ENCODE data around the gene GMDS.

Gene GMDS

GRCh38 chr6:2173203-2173961 lies 72.0 kb downstream of the GMDS start:
- H2AFZ ChIP-seq, result no peak overlapping the region
- no peaks in the 10 kb centered on the region for H3K79me2 ChIP-seq
- no peaks in the 10 kb centered on the region for H3K36me3 ChIP-seq (ENCODE audit: control insufficient read depth, insufficient read depth, low read length)
- no peaks in the 10 kb centered on the region for H3K9me3 ChIP-seq (ENCODE audit: control insufficient read depth, low read length)
- H3K4me2 ChIP-seq (ENCODE audit: low read length), result no peak overlapping the region
- no peaks in the 10 kb centered on the region for H3K27me3 ChIP-seq (ENCODE audit: control insufficient read depth, insufficient read depth, low read length)
- no peak for TF ChIP-seq CTCF (IDR thresholded peaks at IDR 0.05)
- H3K4me1 ChIP-seq, result no peaks in the 10 kb centered on the region
- H3K4me3 ChIP-seq (ENCODE audit: low read depth, low read length), result no peak overlapping the region
- H3K9ac ChIP-seq, result no peak overlapping the region
- H3K27ac ChIP-seq, result no peak overlapping the region

DNA sequence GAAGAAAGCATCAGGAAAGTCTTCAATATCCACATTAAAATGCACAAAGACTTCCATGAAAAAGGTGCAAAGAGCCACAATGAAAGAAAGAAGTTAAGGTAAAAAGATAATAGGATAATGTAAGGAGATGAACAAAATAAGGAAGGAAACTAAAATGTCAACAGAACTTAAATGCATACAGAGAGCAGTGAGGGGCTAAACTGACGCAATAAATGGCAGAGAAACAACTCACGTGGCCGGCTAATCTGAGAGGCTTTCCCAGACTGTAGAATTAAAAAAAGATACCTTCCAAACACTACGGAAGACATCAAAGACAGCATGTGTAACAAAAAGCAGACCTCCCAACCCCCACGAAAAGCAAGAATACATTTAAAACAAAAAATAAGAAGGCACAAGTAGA lies 73.7 kb downstream of the GMDS start:
- H3K79me2 ChIP-seq, result no peaks in the 10 kb centered on the region
- H3K9me3 ChIP-seq (ENCODE audit: control insufficient read depth, low read length), result no peaks in the 10 kb centered on the region
- H3K27ac ChIP-seq, result no peak overlapping the region
- no peak overlapping the region for H3K9ac ChIP-seq
- H3K36me3 ChIP-seq (ENCODE audit: control insufficient read depth, insufficient read depth, low read length), result no peaks in the 10 kb centered on the region
- H3K4me3 ChIP-seq (ENCODE audit: low read depth, low read length), result no peak overlapping the region
- H3K4me2 ChIP-seq (ENCODE audit: low read length), result no peak overlapping the region
- no peaks in the 10 kb centered on the region for H3K4me1 ChIP-seq
- H2AFZ ChIP-seq, result no peak overlapping the region
- H3K27me3 ChIP-seq (ENCODE audit: control insufficient read depth, insufficient read depth, low read length), result no peaks in the 10 kb centered on the region
- TF ChIP-seq CTCF (IDR thresholded peaks at IDR 0.05), result no peak

GRCh38 chr6:2168480-2168879 lies 76.9 kb downstream of the GMDS start:
- no peak overlapping the region for H2AFZ ChIP-seq
- no peak overlapping the region for H3K4me2 ChIP-seq (ENCODE audit: low read length)
- no peaks in the 10 kb centered on the region for H3K4me1 ChIP-seq
- H3K4me3 ChIP-seq (ENCODE audit: low read depth, low read length), result no peak overlapping the region
- no peak overlapping the region for H3K27ac ChIP-seq
- H3K9me3 ChIP-seq (ENCODE audit: control insufficient read depth, low read length), result no peaks in the 10 kb centered on the region
- no peak for TF ChIP-seq CTCF (IDR thresholded peaks at IDR 0.05)
- no peaks in the 10 kb centered on the region for H3K79me2 ChIP-seq
- H3K36me3 ChIP-seq (ENCODE audit: control insufficient read depth, insufficient read depth, low read length), result no peaks in the 10 kb centered on the region
- no peaks in the 10 kb centered on the region for H3K27me3 ChIP-seq (ENCODE audit: control insufficient read depth, insufficient read depth, low read length)
- H3K9ac ChIP-seq, result no peak overlapping the region

- no peak for TF ChIP-seq CTCF (IDR thresholded peaks at IDR 0.05)
- Histone ChIP-seq H3K4me1 (peaks cover 2% of the 10 kb centered on the region), H3K27me3 (ENCODE audit: control insufficient read depth, insufficient read depth, low read length) (no peaks in the 10 kb centered on the region), H3K79me2 (no peaks in the 10 kb centered on the region), H3K4me2 (ENCODE audit: low read length) (no peak overlapping the region), H3K36me3 (ENCODE audit: control insufficient read depth, insufficient read depth, low read length) (no peaks in the 10 kb centered on the region), H3K4me3 (ENCODE audit: low read depth, low read length) (no peak overlapping the region), H2AFZ (no peak overlapping the region), H3K9me3 (ENCODE audit: control insufficient read depth, low read length) (no peaks in the 10 kb centered on the region), H3K9ac (no peak overlapping the region), H3K27ac (no peak overlapping the region)
Measured at GRCh38 chr6:2166717-2167116, 78.7 kb downstream of the GMDS start.

DNA sequence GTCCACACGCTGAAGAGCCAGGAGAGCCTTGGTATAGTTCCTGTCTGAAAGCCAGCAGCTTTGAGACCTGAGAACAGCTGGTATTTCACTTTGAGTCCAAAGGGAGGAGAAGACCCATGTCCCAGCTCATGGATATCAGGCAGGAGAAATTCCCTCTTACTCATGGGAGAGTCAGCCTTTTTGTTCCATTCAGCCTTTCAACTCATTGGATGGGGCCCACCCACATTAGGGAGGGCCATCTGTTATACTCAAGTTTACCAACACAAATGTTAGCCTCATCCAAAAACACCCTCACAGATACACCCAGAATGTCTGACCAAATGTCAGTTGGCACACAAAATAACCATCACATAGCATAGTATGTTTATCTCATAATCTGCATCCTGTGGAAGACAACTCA lies 80.1 kb downstream of the GMDS start:
- H3K79me2 ChIP-seq, result no peaks in the 10 kb centered on the region
- peaks cover 6% of the 10 kb centered on the region for H3K4me1 ChIP-seq
- no peak overlapping the region for H3K9ac ChIP-seq
- H3K4me2 ChIP-seq (ENCODE audit: low read length), result no peak overlapping the region
- H3K27ac ChIP-seq, result no peak overlapping the region
- no peaks in the 10 kb centered on the region for H3K27me3 ChIP-seq (ENCODE audit: control insufficient read depth, insufficient read depth, low read length)
- H2AFZ ChIP-seq, result no peak overlapping the region
- no peak for TF ChIP-seq CTCF (IDR thresholded peaks at IDR 0.05)
- no peaks in the 10 kb centered on the region for H3K36me3 ChIP-seq (ENCODE audit: control insufficient read depth, insufficient read depth, low read length)
- H3K4me3 ChIP-seq (ENCODE audit: low read depth, low read length), result no peak overlapping the region
- no peaks in the 10 kb centered on the region for H3K9me3 ChIP-seq (ENCODE audit: control insufficient read depth, low read length)
